ENCODE results near the gene MID2. TPM values are rescaled to one million over a fixed set of nuclear protein-coding genes. Genes with fewer than 3 reads are reported as not detected.
"Not testable (repeated sequence)": the region's sequence is repeated elsewhere in the genome, so short reads cannot be mapped to it uniquely, and the experiment has no call there.

MID2 gene
- total and polyA plus RNA-seq, 10 donors, result 0.50 to 11.9 (median 10.4) TPM

- H3K36me3 ChIP-seq, result no peaks in the 10 kb centered on the region
- H3K4me3 ChIP-seq, result no peak overlapping the region
- TF ChIP-seq CTCF (IDR thresholded peaks at IDR 0.05 in 8 of 11, conservative IDR thresholded peaks at IDR 0.05 in 3 of 11) (no peak), POLR2AphosphoS5 (IDR thresholded peaks at IDR 0.05) (no peak), POLR2A (IDR thresholded peaks at IDR 0.05) (no peak)
- no peaks in the 10 kb centered on the region for H3K9me3 ChIP-seq
- H3K4me1 ChIP-seq, result no peaks in the 10 kb centered on the region
- 36 to 73% (median 52%) methylated on average over 15 to 16 of the region's 16 CpGs for WGBS, 5 donors
- H3K27me3 ChIP-seq (replicated peaks in 1 of 7), result peaks cover 0 to 14% (median 3%) of the 10 kb centered on the region in 7 donors
- H3K27ac ChIP-seq, result no peak overlapping the region
- no peak for DNase-seq
- intact Hi-C loops (cut with DNase I; ENCODE audit: low total_unique reads), result no loop called here
These were observed 110.7 kb downstream of the MID2 start for GRCh38 chrX:107936434-107936730.

DNA sequence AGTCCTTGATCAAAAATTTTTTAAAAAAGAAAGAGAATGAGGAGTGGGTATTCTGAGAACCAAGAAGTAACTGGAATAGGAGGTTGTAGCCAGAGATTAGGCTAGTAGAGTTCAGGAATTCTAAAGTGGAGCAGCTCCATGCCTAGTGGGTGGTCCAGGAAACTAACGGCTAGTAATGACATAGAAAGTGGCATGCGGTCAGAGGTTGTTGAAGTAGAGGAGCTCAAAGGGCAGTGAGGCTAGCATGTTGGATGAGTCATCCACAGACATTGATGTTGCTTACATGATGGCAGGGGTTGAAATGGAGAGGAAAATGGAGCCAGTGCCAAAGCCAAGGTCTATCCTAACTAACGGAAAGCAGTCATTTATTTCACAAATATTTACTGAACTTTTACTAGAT lies 114.4 kb downstream of the MID2 start:
- WGBS, 5 donors, result 76 to 86% (median 81%) methylated on average over 3 of the region's 3 CpGs
- H3K27me3 ChIP-seq (replicated peaks in 1 of 7), result peaks cover 0 to 14% (median 3%) of the 10 kb centered on the region in 7 donors
- H3K36me3 ChIP-seq, result no peaks in the 10 kb centered on the region
- intact Hi-C loops (cut with DNase I; ENCODE audit: low total_unique reads), result no loop called here
- no peak overlapping the region for H3K4me3 ChIP-seq
- TF ChIP-seq POLR2AphosphoS5 (IDR thresholded peaks at IDR 0.05) (no peak), POLR2A (IDR thresholded peaks at IDR 0.05) (no peak), CTCF (IDR thresholded peaks at IDR 0.05 in 8 of 11, conservative IDR thresholded peaks at IDR 0.05 in 3 of 11) (no peak)
- H3K4me1 ChIP-seq, result no peaks in the 10 kb centered on the region
- DNase-seq, result no peak
- H3K9me3 ChIP-seq, result no peaks in the 10 kb centered on the region
- no peak overlapping the region for H3K27ac ChIP-seq

GRCh38 chrX:107955337-107955736 lies 129.7 kb downstream of the MID2 start:
- H3K4me1 ChIP-seq; H3K4me3 ChIP-seq; H3K9me3 ChIP-seq; DNase-seq; intact Hi-C loops (cut with DNase I; ENCODE audit: low total_unique reads); H3K36me3 ChIP-seq; H3K27ac ChIP-seq: not testable (repeated sequence)
- peaks cover 0 to 11% (median 0%) of the 10 kb centered on the region in 7 donors for H3K27me3 ChIP-seq (replicated peaks in 1 of 7)

GRCh38 chrX:107968623-107969022 lies 143.0 kb downstream of the MID2 start:
- no peak overlapping the region for H3K4me3 ChIP-seq
- TF ChIP-seq CTCF (IDR thresholded peaks at IDR 0.05 in 8 of 11, conservative IDR thresholded peaks at IDR 0.05 in 3 of 11), result no peak
- TF ChIP-seq POLR2AphosphoS5 (IDR thresholded peaks at IDR 0.05), result no peak
- no peak for TF ChIP-seq POLR2A (IDR thresholded peaks at IDR 0.05)
- H3K9me3 ChIP-seq, result no peaks in the 10 kb centered on the region
- H3K36me3 ChIP-seq, result no peaks in the 10 kb centered on the region
- intact Hi-C loops (cut with DNase I; ENCODE audit: low total_unique reads), result no loop called here
- 75 to 84% (median 80%) methylated on average over 5 of the region's 5 CpGs for WGBS, 5 donors
- DNase-seq, result no peak
- H3K4me1 ChIP-seq, result no peaks in the 10 kb centered on the region
- no peak overlapping the region for H3K27ac ChIP-seq
- H3K27me3 ChIP-seq (replicated peaks in 1 of 7), result peaks cover 0 to 8% (median 0%) of the 10 kb centered on the region in 7 donors

DNA sequence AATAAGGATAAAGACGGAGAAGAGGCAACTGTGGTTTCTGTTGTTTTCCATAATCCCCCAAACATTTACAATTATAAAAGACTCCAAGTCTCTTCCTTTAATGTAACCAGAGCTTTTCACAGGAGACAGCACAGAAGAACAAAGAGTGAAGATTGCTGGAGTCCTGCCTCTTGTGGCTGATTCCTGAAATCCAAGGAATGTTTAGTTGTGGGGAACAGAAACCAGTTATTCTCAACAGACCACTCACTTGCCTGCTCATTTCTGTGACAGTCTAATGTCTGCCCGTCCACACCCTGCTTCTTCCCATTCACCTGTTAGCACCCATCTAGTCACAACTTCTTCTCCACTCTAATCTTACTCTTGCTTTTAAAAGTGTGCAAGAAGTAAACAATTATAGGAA lies 144.4 kb downstream of the MID2 start:
- Histone ChIP-seq H3K36me3 (no peaks in the 10 kb centered on the region), H3K4me1 (no peaks in the 10 kb centered on the region), H3K27me3 (replicated peaks in 1 of 7) (peaks cover 0 to 8% (median 0%) of the 10 kb centered on the region in 7 donors), H3K27ac (no peak overlapping the region), H3K4me3 (no peak overlapping the region), H3K9me3 (no peaks in the 10 kb centered on the region)
- TF ChIP-seq POLR2AphosphoS5 (IDR thresholded peaks at IDR 0.05) (no peak), POLR2A (IDR thresholded peaks at IDR 0.05) (no peak), CTCF (IDR thresholded peaks at IDR 0.05 in 8 of 11, conservative IDR thresholded peaks at IDR 0.05 in 3 of 11) (no peak)
- no peak for DNase-seq
- WGBS, 5 donors, result 58 to 76% (median 66%) methylated on average over 2 of the region's 2 CpGs
- intact Hi-C loops (cut with DNase I; ENCODE audit: low total_unique reads), result no loop called here

Measured in spleen (tissue), 11 donors.